Breast epithelium (tissue), 3 donors: Measurements from ENCODE around the gene BNIP2.

Experiments
- CTCF ChIP-seq, 3 donors: fragments of 450-650 bp; IDR thresholded peaks; one replicate each; pipeline ENCODE4 v1.5.1; 2016 to 2017; ENCODE audit warnings: antibody characterized with exemption in 3 of 3, mild to moderate bottlenecking in 3 of 3, moderate library complexity in 3 of 3
- POLR2A ChIP-seq: fragments of 450-650 bp; IDR thresholded peaks from one replicate; pipeline ENCODE4 v1.6.1; 2016; ENCODE audit warnings: antibody characterized with exemption, mild to moderate bottlenecking, moderate library complexity

GRCh38 chr15:59657635-59658125 lies 31.4 kb downstream of the BNIP2 start:
- TF ChIP-seq POLR2A (no peak), CTCF (IDR thresholded peaks at IDR 0.05) (no peak)
